ENCODE measurements around the gene JOSD2.
"Not testable (repeated sequence)": the region's sequence is repeated elsewhere in the genome, so short reads cannot be mapped to it uniquely, and the experiment has no call there.

Gene JOSD2

GRCh38 chr19:50537306-50537685, 26.3 kb upstream of the JOSD2 start:
- Histone ChIP-seq H3K4me3 (ENCODE audit: low read length) (no peak overlapping the region), H3K4me1 (ENCODE audit: control insufficient read depth, insufficient read depth, low read length) (no peaks in the 10 kb centered on the region), H3K27me3 (ENCODE audit: control insufficient read depth, insufficient read depth, low read length) (no peaks in the 10 kb centered on the region), H3K9ac (ENCODE audit: low read length) (no peak overlapping the region), H3K9me3 (ENCODE audit: control insufficient read depth, low read length) (no peaks in the 10 kb centered on the region), H3K36me3 (ENCODE audit: control insufficient read depth, insufficient read depth, low read length) (no peaks in the 10 kb centered on the region)

GRCh38 chr19:50536662-50537305, 25.8 kb upstream of the JOSD2 start:
- Histone ChIP-seq H3K9me3 (ENCODE audit: control insufficient read depth, low read length) (no peaks in the 10 kb centered on the region), H3K9ac (ENCODE audit: low read length) (no peak overlapping the region), H3K36me3 (ENCODE audit: control insufficient read depth, insufficient read depth, low read length) (no peaks in the 10 kb centered on the region), H3K27me3 (ENCODE audit: control insufficient read depth, insufficient read depth, low read length) (no peaks in the 10 kb centered on the region), H3K4me1 (ENCODE audit: control insufficient read depth, insufficient read depth, low read length) (no peaks in the 10 kb centered on the region), H3K4me3 (ENCODE audit: low read length) (no peak overlapping the region)

- H3K9ac ChIP-seq (ENCODE audit: low read length): no peak overlapping the region
- H3K4me1 ChIP-seq (ENCODE audit: control insufficient read depth, insufficient read depth, low read length): no peaks in the 10 kb centered on the region
- H3K27me3 ChIP-seq (ENCODE audit: control insufficient read depth, insufficient read depth, low read length): no peaks in the 10 kb centered on the region
- H3K4me3 ChIP-seq (ENCODE audit: low read length): no peak overlapping the region
- H3K9me3 ChIP-seq (ENCODE audit: control insufficient read depth, low read length): no peaks in the 10 kb centered on the region
- no peaks in the 10 kb centered on the region for H3K36me3 ChIP-seq (ENCODE audit: control insufficient read depth, insufficient read depth, low read length)
Measured at GRCh38 chr19:50535672-50536187, 24.7 kb upstream of the JOSD2 start.

- no peak overlapping the region for H3K9ac ChIP-seq (ENCODE audit: low read length)
- H3K27me3 ChIP-seq (ENCODE audit: control insufficient read depth, insufficient read depth, low read length): no peaks in the 10 kb centered on the region
- no peaks in the 10 kb centered on the region for H3K36me3 ChIP-seq (ENCODE audit: control insufficient read depth, insufficient read depth, low read length)
- H3K9me3 ChIP-seq (ENCODE audit: control insufficient read depth, low read length): no peaks in the 10 kb centered on the region
- H3K4me3 ChIP-seq (ENCODE audit: low read length): no peak overlapping the region
- no peaks in the 10 kb centered on the region for H3K4me1 ChIP-seq (ENCODE audit: control insufficient read depth, insufficient read depth, low read length)
Measured at GRCh38 chr19:50534478-50534877, 23.5 kb upstream of the JOSD2 start.

GRCh38 chr19:50532952-50533351, 22.0 kb upstream of the JOSD2 start:
- no peaks in the 10 kb centered on the region for H3K4me1 ChIP-seq (ENCODE audit: control insufficient read depth, insufficient read depth, low read length)
- H3K36me3 ChIP-seq (ENCODE audit: control insufficient read depth, insufficient read depth, low read length): no peaks in the 10 kb centered on the region
- H3K4me3 ChIP-seq (ENCODE audit: low read length): no peak overlapping the region
- H3K27me3 ChIP-seq (ENCODE audit: control insufficient read depth, insufficient read depth, low read length): no peaks in the 10 kb centered on the region
- H3K9me3 ChIP-seq (ENCODE audit: control insufficient read depth, low read length): no peaks in the 10 kb centered on the region
- H3K9ac ChIP-seq (ENCODE audit: low read length): no peak overlapping the region

GRCh38 chr19:50531171-50531612, 20.2 kb upstream of the JOSD2 start:
- Histone ChIP-seq H3K9me3 (ENCODE audit: control insufficient read depth, low read length) (no peaks in the 10 kb centered on the region), H3K9ac (ENCODE audit: low read length) (no peak overlapping the region), H3K27me3 (ENCODE audit: control insufficient read depth, insufficient read depth, low read length) (peaks cover 2% of the 10 kb centered on the region), H3K4me3 (ENCODE audit: low read length) (no peak overlapping the region), H3K36me3 (ENCODE audit: control insufficient read depth, insufficient read depth, low read length) (no peaks in the 10 kb centered on the region), H3K4me1 (ENCODE audit: control insufficient read depth, insufficient read depth, low read length) (no peaks in the 10 kb centered on the region)

GRCh38 chr19:50528052-50528451, 17.1 kb upstream of the JOSD2 start:
- H3K4me3 ChIP-seq (ENCODE audit: low read length); H3K9me3 ChIP-seq (ENCODE audit: control insufficient read depth, low read length); H3K9ac ChIP-seq (ENCODE audit: low read length); H3K4me1 ChIP-seq (ENCODE audit: control insufficient read depth, insufficient read depth, low read length); H3K36me3 ChIP-seq (ENCODE audit: control insufficient read depth, insufficient read depth, low read length); H3K27me3 ChIP-seq (ENCODE audit: control insufficient read depth, insufficient read depth, low read length): not testable (repeated sequence)

GRCh38 chr19:50522881-50523280, 11.9 kb upstream of the JOSD2 start:
- no peaks in the 10 kb centered on the region for H3K36me3 ChIP-seq (ENCODE audit: control insufficient read depth, insufficient read depth, low read length)
- no peaks in the 10 kb centered on the region for H3K9me3 ChIP-seq (ENCODE audit: control insufficient read depth, low read length)
- H3K4me3 ChIP-seq (ENCODE audit: low read length): no peak overlapping the region
- H3K4me1 ChIP-seq (ENCODE audit: control insufficient read depth, insufficient read depth, low read length): no peaks in the 10 kb centered on the region
- no peak overlapping the region for H3K9ac ChIP-seq (ENCODE audit: low read length)
- peaks cover 4% of the 10 kb centered on the region for H3K27me3 ChIP-seq (ENCODE audit: control insufficient read depth, insufficient read depth, low read length)

- no peaks in the 10 kb centered on the region for H3K9me3 ChIP-seq (ENCODE audit: control insufficient read depth, low read length)
- no peak overlapping the region for H3K9ac ChIP-seq (ENCODE audit: low read length)
- no peaks in the 10 kb centered on the region for H3K27me3 ChIP-seq (ENCODE audit: control insufficient read depth, insufficient read depth, low read length)
- no peaks in the 10 kb centered on the region for H3K4me1 ChIP-seq (ENCODE audit: control insufficient read depth, insufficient read depth, low read length)
- no peaks in the 10 kb centered on the region for H3K36me3 ChIP-seq (ENCODE audit: control insufficient read depth, insufficient read depth, low read length)
- H3K4me3 ChIP-seq (ENCODE audit: low read length): no peak overlapping the region
Measured at GRCh38 chr19:50520822-50521465, 10.0 kb upstream of the JOSD2 start.

- no peaks in the 10 kb centered on the region for H3K27me3 ChIP-seq (ENCODE audit: control insufficient read depth, insufficient read depth, low read length)
- H3K4me3 ChIP-seq (ENCODE audit: low read length): no peak overlapping the region
- H3K9ac ChIP-seq (ENCODE audit: low read length): no peak overlapping the region
- no peaks in the 10 kb centered on the region for H3K9me3 ChIP-seq (ENCODE audit: control insufficient read depth, low read length)
- no peaks in the 10 kb centered on the region for H3K4me1 ChIP-seq (ENCODE audit: control insufficient read depth, insufficient read depth, low read length)
- H3K36me3 ChIP-seq (ENCODE audit: control insufficient read depth, insufficient read depth, low read length): no peaks in the 10 kb centered on the region
Measured at GRCh38 chr19:50519006-50519575, 8.1 kb upstream of the JOSD2 start.

GRCh38 chr19:50518091-50519005, 7.4 kb upstream of the JOSD2 start:
- no peaks in the 10 kb centered on the region for H3K9me3 ChIP-seq (ENCODE audit: control insufficient read depth, low read length)
- H3K4me3 ChIP-seq (ENCODE audit: low read length): no peak overlapping the region
- H3K4me1 ChIP-seq (ENCODE audit: control insufficient read depth, insufficient read depth, low read length): no peaks in the 10 kb centered on the region
- H3K27me3 ChIP-seq (ENCODE audit: control insufficient read depth, insufficient read depth, low read length): no peaks in the 10 kb centered on the region
- H3K36me3 ChIP-seq (ENCODE audit: control insufficient read depth, insufficient read depth, low read length): no peaks in the 10 kb centered on the region
- H3K9ac ChIP-seq (ENCODE audit: low read length): no peak overlapping the region

GRCh38 chr19:50517704-50518075, 6.7 kb upstream of the JOSD2 start:
- Histone ChIP-seq H3K9ac (ENCODE audit: low read length) (no peak overlapping the region), H3K4me1 (ENCODE audit: control insufficient read depth, insufficient read depth, low read length) (no peaks in the 10 kb centered on the region), H3K4me3 (ENCODE audit: low read length) (no peak overlapping the region), H3K36me3 (ENCODE audit: control insufficient read depth, insufficient read depth, low read length) (no peaks in the 10 kb centered on the region), H3K27me3 (ENCODE audit: control insufficient read depth, insufficient read depth, low read length) (no peaks in the 10 kb centered on the region), H3K9me3 (ENCODE audit: control insufficient read depth, low read length) (no peaks in the 10 kb centered on the region)

Measured in mucosa of stomach (tissue), 1 donor.